MM.1S (cell line): Measurements from ENCODE around the gene CRACDL.

Experiments used
- DNase-seq: peaks from one replicate; pipeline ENCODE4 v3.0.0-alpha.2; 2015
- H2AFZ ChIP-seq: fragments of 300-600 bp; sonication (generic); 2 replicates; pipeline ENCODE4 v1.6.0; 2016; ENCODE audit warnings: antibody characterized with exemption, low read length
- H3F3A ChIP-seq: fragments of 300-600 bp; sonication (generic); 2 replicates; pipeline ENCODE4 v1.6.1; 2016; ENCODE audit warnings: mild to moderate bottlenecking, antibody characterized with exemption, low read length, moderate library complexity, mixed read lengths; ENCODE audit not compliant: insufficient read depth
- H3K27ac ChIP-seq: fragments of 300-600 bp; sonication (generic); 2 replicates; pipeline ENCODE4 v1.5.1; 2016; ENCODE audit warnings: mild to moderate bottlenecking, low read length
- H3K27me3 ChIP-seq: fragments of 300-600 bp; sonication (generic); replicated peaks from 2 replicates; pipeline ENCODE4 v1.6.0; 2016; ENCODE audit warnings: low read length; ENCODE audit not compliant: insufficient read depth
- H3K36me3 ChIP-seq: fragments of 300-600 bp; sonication (generic); replicated peaks from 2 replicates; pipeline ENCODE4 v1.6.1; 2016; ENCODE audit warnings: mild to moderate bottlenecking, low read length, mixed read lengths; ENCODE audit not compliant: insufficient read depth
- H3K4me1 ChIP-seq: fragments of 300-600 bp; sonication (generic); 2 replicates; pipeline ENCODE4 v1.6.1; 2016; ENCODE audit warnings: low read length, mixed read lengths
- H3K4me2 ChIP-seq: fragments of 300-600 bp; sonication (generic); 2 replicates; pipeline ENCODE4 v1.6.0; 2016; ENCODE audit warnings: low read depth, low read length
- H3K4me3 ChIP-seq: fragments of 300-600 bp; sonication (generic); 2 replicates; pipeline ENCODE4 v1.5.1; 2016; ENCODE audit warnings: low read length, mixed read lengths
- H3K79me2 ChIP-seq: fragments of 300-600 bp; sonication (generic); 2 replicates; pipeline ENCODE4 v1.6.1; 2016; ENCODE audit warnings: mixed run types, low read length, mixed read lengths
- H3K9ac ChIP-seq: fragments of 300-600 bp; sonication (generic); 2 replicates; pipeline ENCODE4 v1.6.1; 2016; ENCODE audit warnings: low read length, mixed read lengths
- H3K9me2 ChIP-seq: fragments of 300-600 bp; sonication (generic); replicated peaks from 2 replicates; pipeline ENCODE4 v1.6.1; 2016; ENCODE audit warnings: mild to moderate bottlenecking, low read length, mixed read lengths; ENCODE audit not compliant: insufficient read depth
- H3K9me3 ChIP-seq: fragments of 300-600 bp; sonication (generic); replicated peaks from 2 replicates; pipeline ENCODE4 v1.6.1; 2016; ENCODE audit warnings: mild to moderate bottlenecking, low read length, mixed read lengths; ENCODE audit not compliant: insufficient read depth
- H4K20me1 ChIP-seq: fragments of 300-600 bp; sonication (generic); 2 replicates; pipeline ENCODE4 v1.6.1; 2016; ENCODE audit warnings: mild to moderate bottlenecking, low read length, moderate library complexity, mixed read lengths; ENCODE audit not compliant: insufficient read depth
- CTCF ChIP-seq: fragments of 300-600 bp; sonication (generic); IDR thresholded peaks from 2 replicates; pipeline ENCODE4 v1.5.1; 2016; ENCODE audit warnings: antibody characterized with exemption, low read length, mixed read lengths
- EZH2 ChIP-seq: fragments of 300-600 bp; sonication (generic); optimal IDR thresholded peaks from 2 replicates; pipeline ENCODE3; 2017; ENCODE audit warnings: low read depth, mild to moderate bottlenecking, antibody characterized with exemption, low read length, mixed read lengths
- EZH2phosphoT487 ChIP-seq: fragments of 300-600 bp; sonication (generic); IDR thresholded peaks from 2 replicates; pipeline ENCODE4 v1.6.1; 2018; ENCODE audit warnings: antibody characterized with exemption, low read length

Gene CRACDL

GRCh38 chr2:98895221-98895620 is 40.8 kb downstream of the CRACDL start:
- no peaks in the 10 kb centered on the region for H4K20me1 ChIP-seq
- H3K79me2 ChIP-seq, result no peaks in the 10 kb centered on the region
- TF ChIP-seq EZH2 (no peak), EZH2phosphoT487 (no peak), CTCF (no peak)
- no peaks in the 10 kb centered on the region for H3K36me3 ChIP-seq
- no peaks in the 10 kb centered on the region for H3F3A ChIP-seq
- no peaks in the 10 kb centered on the region for H3K27me3 ChIP-seq
- no peaks in the 10 kb centered on the region for H3K9me2 ChIP-seq
- H3K27ac ChIP-seq, result no peak overlapping the region
- H3K4me1 ChIP-seq, result 0 out of 2 replicates have a peak, but pooled peaks cover 5% of the 10 kb centered on the region
- H3K4me3 ChIP-seq, result no peak overlapping the region
- H3K9ac ChIP-seq, result no peak overlapping the region
- no peaks in the 10 kb centered on the region for H3K9me3 ChIP-seq
- no peak overlapping the region for H2AFZ ChIP-seq
- no peak for DNase-seq
- H3K4me2 ChIP-seq, result no peak overlapping the region

DNA sequence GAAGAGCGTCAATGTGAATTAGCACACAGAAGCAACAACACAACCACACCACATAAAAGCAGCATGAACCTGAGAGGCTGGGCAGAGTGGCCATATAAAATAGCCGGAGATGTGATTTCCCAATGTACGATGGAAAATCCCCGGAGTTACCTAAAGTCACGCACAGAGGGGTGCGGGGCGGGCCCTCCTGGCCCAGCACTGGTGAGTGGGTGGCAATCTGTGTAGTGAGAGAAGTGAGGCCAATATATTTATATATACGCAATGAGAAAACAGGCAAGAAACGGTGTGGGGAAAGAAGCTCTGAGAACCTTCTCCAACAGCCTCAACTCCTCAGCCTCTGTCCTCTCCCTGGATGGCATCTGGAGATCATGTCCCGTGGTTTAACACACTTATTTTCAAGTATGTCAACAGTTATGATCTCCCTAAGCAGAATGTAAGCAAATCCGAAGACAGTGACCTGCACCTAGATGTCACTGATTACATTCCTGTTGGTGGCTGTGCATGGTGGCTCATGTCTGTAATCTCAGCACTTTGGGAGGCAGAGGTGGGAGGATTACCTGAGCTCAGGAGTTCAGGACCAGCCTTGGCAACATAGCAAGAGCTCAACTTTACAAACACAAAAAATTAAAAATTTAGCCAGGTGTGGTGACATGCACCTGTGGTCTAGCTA is 41.6 kb downstream of the CRACDL start:
- Histone ChIP-seq H3K4me3 (no peak overlapping the region), H4K20me1 (no peaks in the 10 kb centered on the region), H3F3A (no peaks in the 10 kb centered on the region), H2AFZ (no peak overlapping the region), H3K36me3 (no peaks in the 10 kb centered on the region), H3K4me1 (0 out of 2 replicates have a peak, but pooled peaks cover 5% of the 10 kb centered on the region), H3K4me2 (no peak overlapping the region), H3K9me3 (no peaks in the 10 kb centered on the region), H3K79me2 (no peaks in the 10 kb centered on the region), H3K9me2 (no peaks in the 10 kb centered on the region), H3K9ac (no peak overlapping the region), H3K27me3 (no peaks in the 10 kb centered on the region), H3K27ac (no peak overlapping the region)
- no peak for DNase-seq
- TF ChIP-seq EZH2 (no peak), CTCF (no peak), EZH2phosphoT487 (no peak)

DNA sequence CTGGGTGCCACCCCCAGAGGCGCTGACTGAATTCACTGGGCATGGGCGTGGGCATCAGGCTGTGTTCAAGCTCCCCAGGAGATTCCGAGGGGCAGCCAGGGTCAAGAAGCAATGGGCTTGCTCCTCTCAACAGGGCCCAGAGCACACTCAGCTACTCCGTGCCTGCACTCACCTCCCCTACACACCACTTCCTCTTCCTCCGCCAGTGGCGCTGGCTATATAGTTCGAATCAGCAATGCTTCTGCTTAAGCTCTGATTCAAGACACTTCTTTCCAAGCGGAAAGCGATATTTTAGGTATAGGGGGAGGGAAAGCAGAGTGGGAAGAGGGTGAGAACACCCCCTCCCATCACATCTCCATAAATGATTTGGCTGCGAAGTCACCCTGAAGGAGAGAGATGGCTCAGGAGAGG is 42.1 kb downstream of the CRACDL start:
- Histone ChIP-seq H3K27ac (no peak overlapping the region), H3K79me2 (no peaks in the 10 kb centered on the region), H3K4me3 (no peak overlapping the region), H3K4me2 (no peak overlapping the region), H3K27me3 (no peaks in the 10 kb centered on the region), H2AFZ (no peak overlapping the region), H3K4me1 (0 out of 2 replicates have a peak, but pooled peaks cover 5% of the 10 kb centered on the region), H3K9me2 (no peaks in the 10 kb centered on the region), H3K36me3 (no peaks in the 10 kb centered on the region), H3K9me3 (no peaks in the 10 kb centered on the region), H4K20me1 (no peaks in the 10 kb centered on the region), H3F3A (no peaks in the 10 kb centered on the region), H3K9ac (no peak overlapping the region)
- no peak for TF ChIP-seq CTCF
- TF ChIP-seq EZH2phosphoT487, result no peak
- no peak for TF ChIP-seq EZH2
- DNase-seq, result no peak
